ENCODE results near the gene THUMPD3.

DNA sequence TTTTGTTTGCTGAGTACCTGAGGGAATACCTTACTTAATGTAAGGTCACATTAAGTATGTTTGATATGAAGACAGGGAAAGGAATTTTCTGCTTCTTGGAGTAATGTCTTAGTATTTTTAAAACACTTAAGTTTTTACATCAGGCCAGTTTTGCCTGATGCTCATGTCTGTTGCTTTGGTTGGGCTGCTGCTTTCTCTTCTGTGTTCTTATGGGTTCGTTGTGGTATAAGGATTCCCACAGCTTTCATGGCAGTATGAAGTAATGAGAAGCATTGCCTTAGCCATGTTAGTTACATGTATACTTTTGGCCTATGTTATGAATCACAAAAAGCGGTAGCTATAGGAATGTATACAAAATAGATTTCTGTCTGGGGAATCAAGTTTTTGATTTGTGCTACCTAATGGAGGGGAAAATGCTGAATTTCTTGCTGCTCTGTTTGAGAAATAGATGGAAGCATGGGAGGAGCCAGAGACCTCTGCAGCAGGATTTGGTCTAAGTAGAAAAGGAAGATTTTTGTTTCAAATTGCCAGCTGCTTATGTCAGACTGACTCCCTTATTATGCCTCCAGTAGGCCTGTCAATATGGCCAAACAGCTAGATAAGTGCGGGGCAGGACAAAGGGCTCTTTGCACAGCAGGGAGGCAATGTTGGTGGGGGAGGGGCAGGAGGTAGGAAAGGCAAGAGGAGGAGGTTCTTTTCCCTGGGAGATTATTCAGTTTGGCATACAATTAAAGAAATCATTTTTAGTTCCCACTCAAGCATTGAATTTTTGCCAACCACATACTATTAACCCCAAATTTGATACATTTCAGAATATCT is 39.8 kb downstream of the THUMPD3 start:
- no peak for TF ChIP-seq CTCF (IDR thresholded peaks at IDR 0.05)
- TF ChIP-seq POLR2A (IDR thresholded peaks at IDR 0.05), result no peak

Data from vagina (tissue), 2 donors.